H1 (cell line): ENCODE measurements around the gene MAP1B. TPM values are rescaled to one million over a fixed set of nuclear protein-coding genes. Genes with fewer than 3 reads are reported as not detected.

Experiments
- CEBPB ChIP-seq: IDR thresholded peaks from 2 replicates; pipeline ENCODE4 v1.6.1; 2012; ENCODE audit warnings: low read depth, low read length
- CTBP2 ChIP-seq: IDR thresholded peaks from 2 replicates; pipeline ENCODE4 v1.7.0; 2011; ENCODE audit warnings: borderline replicate concordance, mild to moderate bottlenecking, moderate library complexity, mixed read lengths, low read length; ENCODE audit not compliant: insufficient read depth, insufficient read length
- EGR1 ChIP-seq: IDR thresholded peaks from 2 replicates; pipeline ENCODE4 v1.6.1; 2011; ENCODE audit warnings: low read depth, low read length, borderline replicate concordance
- EP300 ChIP-seq, 2 experiments: IDR thresholded peaks; 1 replicate in 1 of 2; 2 replicates in 1 of 2; pipeline ENCODE4 v1.6.1; 2011 to 2012; ENCODE audit warnings: low read depth in 2 of 2, low read length in 2 of 2, mild to moderate bottlenecking in 2 of 2, borderline replicate concordance in 1 of 2, inconsistent platforms in 1 of 2, moderate library complexity in 1 of 2
- RNF2 ChIP-seq: fragments of 200-900, 300-1000 bp; sonication (generic); IDR thresholded peaks from 2 replicates; pipeline ENCODE4 v1.7.1; 2016; ENCODE audit warnings: borderline replicate concordance, low read depth, mild to moderate bottlenecking, antibody characterized with exemption, low read length; ENCODE audit not compliant: poor library complexity, severe bottlenecking; ENCODE audit errors: missing control alignments
- TAF1 ChIP-seq: IDR thresholded peaks from 2 replicates; pipeline ENCODE4 v1.6.1; 2011; ENCODE audit warnings: mild to moderate bottlenecking, low read depth, low read length
- polyA plus RNA-seq, 7 experiments: library from polyadenylated mRNA; depleted of rRNA in 3 of 7; stranded (reverse) in 5 of 7; unstranded in 2 of 7; fragments of >200 nt in 5 of 7; fragments of 200-250 nt in 2 of 7; gene quantifications; 1 replicate in 5 of 7; 2 replicates in 1 of 7; 4 replicates in 1 of 7; pipeline versions ENCODE4 v1.2.1 to v1.2.3, GENCODE V29; 2011 to 2013; ENCODE audit warnings: missing spikeins in 2 of 7, mixed read lengths in 2 of 7
- total RNA-seq: library from RNA; stranded (reverse); fragmentation: NEBNext Ultra II Directional; extraction: Animal tissue kit (Norgen Biotek cat#: 25700); gene quantifications from 2 replicates; pipeline ENCODE4 v1.2.1, GENCODE V29; 2021

MAP1B gene
- total and polyA plus RNA-seq, 2 of the 8 experiments (the other 6 are each of a cell fraction or from before 2014, with no cell fraction given), result 24.5 to 120 TPM

DNA sequence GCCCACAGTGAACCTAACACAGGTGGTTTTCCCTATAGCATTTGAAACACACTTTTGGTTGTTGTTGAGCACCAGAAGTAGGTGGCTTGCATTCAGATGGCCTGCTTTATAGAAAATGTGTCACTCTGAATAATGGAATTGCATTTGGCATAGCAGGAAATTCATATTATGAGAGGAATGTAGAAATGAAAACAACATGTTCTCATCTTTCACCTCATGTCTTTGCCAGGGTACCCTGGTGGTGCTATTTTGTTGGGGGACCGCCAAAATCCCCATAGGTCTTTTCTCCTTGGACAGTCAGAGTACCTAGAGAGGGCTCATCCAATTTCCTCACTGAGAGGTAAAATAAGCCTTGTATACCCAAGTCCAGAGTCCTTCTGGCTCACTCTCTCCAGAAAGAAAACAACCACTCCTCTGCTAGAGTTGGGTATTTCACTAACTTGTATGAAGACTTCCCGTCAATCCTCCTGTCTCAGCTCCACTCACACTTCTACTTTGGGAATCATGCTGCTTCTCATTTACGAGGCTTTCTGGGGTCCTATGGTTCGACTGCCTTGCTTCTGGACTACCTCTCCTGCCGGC lies 145.4 kb downstream of the MAP1B start (continued):
- TF ChIP-seq CTBP2, result no peak
- no peak for TF ChIP-seq EP300 (IDR thresholded peaks at IDR 0.05; ENCODE audit: borderline replicate concordance in 1 of 2, low read depth in 2 of 2, low read length in 2 of 2)
- no peak for TF ChIP-seq TAF1
- no peak for TF ChIP-seq RNF2
- TF ChIP-seq CEBPB, result no peak
- no peak for TF ChIP-seq EGR1
